KBM-7 (cell line): Measurements from ENCODE around the gene TMPRSS13.
"Not testable (repeated sequence)": the region's sequence is repeated elsewhere in the genome, so short reads cannot be mapped to it uniquely, and the experiment has no call there.

ENCODE experiments used
- DNase-seq: peaks from one replicate; pipeline ENCODE4 v3.0.0-alpha.2; 2015
- in situ Hi-C: fragments of 300-500 bp; cut with MboI; formaldehyde crosslinking; loops from 2 replicates; pipeline ENCODE4 v1.14.3; 2020; ENCODE audit warnings: low sequenced_read_pairs, low pct_unique_long_range_greater_than_20kb, mixed read lengths

Gene TMPRSS13

GRCh38 chr11:117868815-117869561 is 60.2 kb downstream of the TMPRSS13 start:
- in situ Hi-C loops, result no loop called here
- DNase-seq, result no peak

- in situ Hi-C loops, result no loop called here
- DNase-seq, result no peak
These were observed 61.1 kb downstream of the TMPRSS13 start for GRCh38 chr11:117868088-117868487.

- in situ Hi-C loops, result no loop called here
These were observed 62.7 kb downstream of the TMPRSS13 start for GRCh38 chr11:117866526-117866925.

GRCh38 chr11:117865546-117865945 is 63.7 kb downstream of the TMPRSS13 start:
- DNase-seq, in situ Hi-C loops: not testable (repeated sequence)

More at GRCh38 chr11:117866526-117866925, 62.7 kb downstream of the TMPRSS13 start:
- no peak for DNase-seq

GRCh38 chr11:117863383-117863782 is 65.8 kb downstream of the TMPRSS13 start:
- no peak for DNase-seq
- in situ Hi-C loops, result no loop called here

- no peak for DNase-seq
- in situ Hi-C loops, result no loop called here
These were observed 66.4 kb downstream of the TMPRSS13 start for GRCh38 chr11:117862753-117863152.

GRCh38 chr11:117862019-117862725 is 67.0 kb downstream of the TMPRSS13 start:
- in situ Hi-C loops, result no loop called here
- DNase-seq, result no peak

- DNase-seq, result no peak
- in situ Hi-C loops, result no loop called here
These were observed 67.8 kb downstream of the TMPRSS13 start for GRCh38 chr11:117861151-117862018.

- no peak for DNase-seq
- in situ Hi-C loops, result no loop called here
These were observed 69.1 kb downstream of the TMPRSS13 start for GRCh38 chr11:117860139-117860538.

- in situ Hi-C loops, result no loop called here
- no peak for DNase-seq
These were observed 69.6 kb downstream of the TMPRSS13 start for GRCh38 chr11:117859488-117860112.

GRCh38 chr11:117859061-117859460 is 70.1 kb downstream of the TMPRSS13 start:
- in situ Hi-C loops, result no loop called here
- DNase-seq, result no peak

- no peak for DNase-seq
- in situ Hi-C loops, result no loop called here
These were observed 71.3 kb downstream of the TMPRSS13 start for GRCh38 chr11:117857734-117858414.

GRCh38 chr11:117855912-117856651 is 73.1 kb downstream of the TMPRSS13 start:
- DNase-seq, result no peak
- in situ Hi-C loops, result no loop called here

- in situ Hi-C loops, result no loop called here
These were observed 73.9 kb downstream of the TMPRSS13 start for GRCh38 chr11:117855186-117855845.

GRCh38 chr11:117852309-117852708 is 76.9 kb downstream of the TMPRSS13 start:
- DNase-seq, result no peak
- in situ Hi-C loops, result no loop called here

More at GRCh38 chr11:117855186-117855845, 73.9 kb downstream of the TMPRSS13 start:
- DNase-seq, result no peak

GRCh38 chr11:117851852-117852251 is 77.3 kb downstream of the TMPRSS13 start:
- in situ Hi-C loops, result no loop called here
- no peak for DNase-seq

GRCh38 chr11:117851106-117851505 is 78.1 kb downstream of the TMPRSS13 start:
- DNase-seq, result no peak
- in situ Hi-C loops, result no loop called here
